ENCODE results near the gene SMURF2. TPM values are rescaled to one million over a fixed set of nuclear protein-coding genes. Genes with fewer than 3 reads are reported as not detected.

Gene SMURF2
- total and polyA plus RNA-seq, 9 of the 15 experiments (the other 6 are each of a cell fraction or from before 2014, with no cell fraction given) = 3.8 to 22.0 (median 14.8) TPM

DNA sequence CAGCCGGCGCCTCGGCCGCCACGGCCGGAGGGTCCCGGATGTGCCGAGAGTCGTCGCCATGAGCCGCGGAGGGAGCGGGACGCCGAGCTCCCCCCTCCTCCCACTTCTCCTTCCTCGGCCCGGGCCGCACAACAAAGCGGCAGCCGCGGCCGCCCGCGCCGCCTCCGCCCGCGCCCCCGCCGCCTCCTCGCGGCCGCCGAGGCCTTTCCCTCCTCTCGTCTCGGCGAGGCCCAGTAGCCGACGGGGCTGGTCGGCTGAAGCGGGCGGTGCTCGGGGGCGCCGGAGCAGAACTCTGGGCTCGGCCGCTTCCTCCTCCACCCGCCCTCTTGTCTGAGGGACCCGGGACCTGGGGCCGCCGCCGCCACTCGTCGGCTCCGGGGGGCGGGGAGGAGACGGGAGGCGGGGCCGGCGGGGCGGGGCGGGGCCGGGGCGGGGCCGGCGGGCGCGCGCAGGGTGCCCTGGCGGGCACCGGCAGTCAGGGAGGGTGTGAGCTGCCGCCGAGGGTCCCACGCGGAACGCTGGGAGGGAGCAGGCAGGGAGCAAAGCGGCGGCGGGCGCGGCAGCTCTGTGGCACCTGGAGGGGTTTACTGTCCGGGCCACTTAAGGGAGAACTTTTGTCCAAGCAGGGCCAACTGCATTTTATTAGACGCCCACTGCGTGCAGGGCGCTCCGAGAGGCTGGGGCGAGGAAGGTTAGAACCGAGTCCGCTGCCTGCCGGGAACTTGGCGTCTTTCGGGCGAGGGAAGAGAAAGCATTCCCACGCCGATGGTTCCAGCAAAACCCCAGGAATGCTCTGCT, at the start of gene SMURF2 (continued):
- TF ChIP-seq, protein P1, sequence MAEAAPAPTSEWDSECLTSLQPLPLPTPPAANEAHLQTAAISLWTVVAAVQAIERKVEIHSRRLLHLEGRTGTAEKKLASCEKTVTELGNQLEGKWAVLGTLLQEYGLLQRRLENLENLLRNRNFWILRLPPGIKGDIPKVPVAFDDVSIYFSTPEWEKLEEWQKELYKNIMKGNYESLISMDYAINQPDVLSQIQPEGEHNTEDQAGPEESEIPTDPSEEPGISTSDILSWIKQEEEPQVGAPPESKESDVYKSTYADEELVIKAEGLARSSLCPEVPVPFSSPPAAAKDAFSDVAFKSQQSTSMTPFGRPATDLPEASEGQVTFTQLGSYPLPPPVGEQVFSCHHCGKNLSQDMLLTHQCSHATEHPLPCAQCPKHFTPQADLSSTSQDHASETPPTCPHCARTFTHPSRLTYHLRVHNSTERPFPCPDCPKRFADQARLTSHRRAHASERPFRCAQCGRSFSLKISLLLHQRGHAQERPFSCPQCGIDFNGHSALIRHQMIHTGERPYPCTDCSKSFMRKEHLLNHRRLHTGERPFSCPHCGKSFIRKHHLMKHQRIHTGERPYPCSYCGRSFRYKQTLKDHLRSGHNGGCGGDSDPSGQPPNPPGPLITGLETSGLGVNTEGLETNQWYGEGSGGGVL (CRISPR knock-in tag; IDR thresholded peaks at IDR 0.05) = no peak
- TF ChIP-seq MAFK (IDR thresholded peaks at IDR 0.05; ENCODE audit: low read length) = no peak
- TF ChIP-seq HMGN3 (IDR thresholded peaks at IDR 0.05; ENCODE audit: borderline replicate concordance, extremely low read depth, insufficient read length, low read depth, low read length) = no peak
- TF ChIP-seq CHD4 (IDR thresholded peaks at IDR 0.05; ENCODE audit: insufficient read depth, insufficient replicate concordance, low read depth, low read length, poor library complexity, severe bottlenecking) = no peak
- TF ChIP-seq ETS2 (tag; IDR thresholded peaks at IDR 0.05; ENCODE audit: borderline replicate concordance, poor library complexity, severe bottlenecking) = no peak
- TF ChIP-seq, protein P2, sequence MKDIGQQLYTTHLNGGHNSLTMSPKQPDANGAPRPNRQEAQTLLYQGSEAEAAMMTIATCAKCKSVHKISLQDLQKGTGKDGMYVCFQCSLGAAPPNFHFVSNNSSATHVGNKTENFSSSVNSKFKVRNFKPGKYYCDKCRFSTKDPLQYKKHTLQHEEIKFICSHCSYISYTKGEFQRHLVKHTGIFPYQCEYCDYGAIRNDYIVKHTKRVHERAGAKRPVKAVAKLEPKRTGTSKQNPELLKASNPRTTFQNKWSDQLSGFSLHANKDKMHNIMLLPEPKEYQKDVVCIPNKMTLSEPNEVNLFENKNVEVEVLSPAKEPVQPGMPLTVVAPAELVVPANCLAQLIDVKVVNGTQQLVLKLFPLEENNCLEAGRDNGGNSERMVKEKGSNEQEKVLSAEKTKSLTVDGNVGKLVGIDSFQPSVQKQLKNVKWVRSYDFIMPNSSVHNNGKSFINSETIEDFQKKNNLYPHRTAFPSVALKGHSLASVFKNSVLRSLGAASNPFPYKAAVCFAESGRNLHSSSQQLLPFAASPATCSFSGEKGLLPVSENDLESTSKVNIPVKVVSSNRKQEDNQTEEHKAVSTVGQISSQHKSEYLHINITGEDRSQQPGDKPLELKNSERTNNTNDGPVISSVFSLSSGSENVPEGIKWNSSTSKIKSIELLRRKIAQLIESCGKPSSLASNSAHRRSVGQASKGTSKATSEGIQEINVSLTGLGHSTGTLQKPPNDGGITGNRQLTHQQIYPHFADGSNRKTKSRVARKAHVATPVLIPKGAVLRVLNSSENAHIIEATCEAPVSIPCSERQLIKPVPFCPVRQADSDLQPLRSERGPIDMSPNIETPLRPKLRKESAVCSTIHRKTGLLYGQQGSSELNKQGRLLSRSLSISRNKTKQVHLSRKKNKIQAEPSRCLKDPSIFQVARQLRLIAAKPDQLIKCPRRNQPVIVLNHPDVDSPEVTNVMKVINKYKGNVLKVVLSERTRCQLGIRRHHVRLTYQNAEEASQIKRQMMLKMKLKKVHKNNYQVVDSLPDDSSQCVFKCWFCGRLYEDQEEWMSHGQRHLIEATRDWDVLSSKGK (CRISPR knock-in tag; IDR thresholded peaks at IDR 0.05) = no peak
- no peak for TF ChIP-seq ASH1L (IDR thresholded peaks at IDR 0.05; ENCODE audit: borderline replicate concordance, low read depth, partially characterized antibody)
- no peak for TF ChIP-seq RBM34 (IDR thresholded peaks at IDR 0.05; ENCODE audit: borderline replicate concordance, insufficient read depth, low read length)
- TF ChIP-seq, protein P3, sequence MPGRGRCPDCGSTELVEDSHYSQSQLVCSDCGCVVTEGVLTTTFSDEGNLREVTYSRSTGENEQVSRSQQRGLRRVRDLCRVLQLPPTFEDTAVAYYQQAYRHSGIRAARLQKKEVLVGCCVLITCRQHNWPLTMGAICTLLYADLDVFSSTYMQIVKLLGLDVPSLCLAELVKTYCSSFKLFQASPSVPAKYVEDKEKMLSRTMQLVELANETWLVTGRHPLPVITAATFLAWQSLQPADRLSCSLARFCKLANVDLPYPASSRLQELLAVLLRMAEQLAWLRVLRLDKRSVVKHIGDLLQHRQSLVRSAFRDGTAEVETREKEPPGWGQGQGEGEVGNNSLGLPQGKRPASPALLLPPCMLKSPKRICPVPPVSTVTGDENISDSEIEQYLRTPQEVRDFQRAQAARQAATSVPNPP (IDR thresholded peaks at IDR 0.05; ENCODE audit: borderline replicate concordance, insufficient read depth, insufficient read length) = no peak
- no peak for TF ChIP-seq ILF3 (IDR thresholded peaks at IDR 0.05; ENCODE audit: borderline replicate concordance)
- TF ChIP-seq SRSF7 (optimal IDR thresholded peaks at IDR 0.05; ENCODE audit: low read depth, low read length) = no peak
- no peak for TF ChIP-seq FIP1L1 (IDR thresholded peaks at IDR 0.05; ENCODE audit: low read depth, low read length, poor library complexity, severe bottlenecking)
- TF ChIP-seq HMG20B (CRISPR knock-in tag; IDR thresholded peaks at IDR 0.05) = no peak
- TF ChIP-seq L3MBTL2 (IDR thresholded peaks at IDR 0.05) = peak; percentile 55
- TF ChIP-seq RFX5 (IDR thresholded peaks at IDR 0.05; ENCODE audit: low read depth, low read length) = no peak
- TF ChIP-seq BACH1 (tag; IDR thresholded peaks at IDR 0.05) = no peak
- no peak for TF ChIP-seq CBFA2T3 (IDR thresholded peaks at IDR 0.05)
- TF ChIP-seq ZFP1 (CRISPR knock-in tag; IDR thresholded peaks at IDR 0.05) = no peak
- TF ChIP-seq, protein P4, sequence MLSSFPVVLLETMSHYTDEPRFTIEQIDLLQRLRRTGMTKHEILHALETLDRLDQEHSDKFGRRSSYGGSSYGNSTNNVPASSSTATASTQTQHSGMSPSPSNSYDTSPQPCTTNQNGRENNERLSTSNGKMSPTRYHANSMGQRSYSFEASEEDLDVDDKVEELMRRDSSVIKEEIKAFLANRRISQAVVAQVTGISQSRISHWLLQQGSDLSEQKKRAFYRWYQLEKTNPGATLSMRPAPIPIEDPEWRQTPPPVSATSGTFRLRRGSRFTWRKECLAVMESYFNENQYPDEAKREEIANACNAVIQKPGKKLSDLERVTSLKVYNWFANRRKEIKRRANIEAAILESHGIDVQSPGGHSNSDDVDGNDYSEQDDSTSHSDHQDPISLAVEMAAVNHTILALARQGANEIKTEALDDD (IDR thresholded peaks at IDR 0.05) = no peak

All from K562 (cell line).